PFSK-1 (cell line): ENCODE data around the gene ALDH9A1.

ENCODE experiments used
- FOXP2 ChIP-seq: optimal IDR thresholded peaks from 2 replicates; pipeline ENCODE3; 2011; ENCODE audit warnings: borderline replicate concordance, control low read depth, inconsistent platforms; ENCODE audit not compliant: insufficient read depth; ENCODE audit errors: extremely low read length, extremely low read depth
- POLR2AphosphoS5 ChIP-seq: IDR thresholded peaks from 2 replicates; pipeline ENCODE4 v1.6.1; 2012; ENCODE audit warnings: low read depth, mild to moderate bottlenecking, control low read depth, low read length, moderate library complexity
- SIN3A ChIP-seq: IDR thresholded peaks from 2 replicates; pipeline ENCODE4 v1.6.1; 2012; ENCODE audit warnings: mild to moderate bottlenecking, low read length, moderate library complexity, borderline replicate concordance; ENCODE audit not compliant: insufficient read depth
- TAF1 ChIP-seq: IDR thresholded peaks from 2 replicates; pipeline ENCODE4 v1.6.1; 2012; ENCODE audit warnings: low read length, control low read depth, borderline replicate concordance; ENCODE audit not compliant: insufficient read depth
- TF ChIP-seq, protein P1 (sequence below), 2 experiments: IDR thresholded peaks; 2 replicates each; pipeline versions ENCODE4 v1.6.1 to v1.8.0; 2011 to 2012; ENCODE audit warnings: low read depth in 2 of 2, low read length in 2 of 2, control low read depth in 1 of 2, inconsistent platforms in 1 of 2, mild to moderate bottlenecking in 1 of 2, moderate library complexity in 1 of 2; ENCODE audit not compliant: insufficient read depth in 1 of 2

The ALDH9A1 gene

DNA sequence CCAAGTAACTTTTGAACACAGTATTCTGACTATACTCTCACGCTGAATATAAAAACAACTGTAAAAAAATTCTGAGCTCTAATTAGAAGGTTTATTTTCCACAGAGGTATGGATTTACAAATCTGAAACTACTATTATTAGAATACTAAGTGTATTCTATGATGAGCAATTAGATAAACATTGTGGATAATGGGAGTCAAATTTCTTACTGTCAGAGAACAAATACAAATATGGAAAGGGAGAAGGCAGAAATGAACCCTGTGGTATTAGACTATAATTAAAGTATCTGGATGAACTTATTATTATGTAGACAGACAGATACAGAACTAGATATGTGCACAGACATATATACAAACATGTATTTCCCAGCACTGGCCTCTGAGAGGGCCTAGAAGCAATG, 22.6 kb downstream of the ALDH9A1 start:
- TF ChIP-seq FOXP2 (no peak), TAF1 (no peak), POLR2AphosphoS5 (no peak), SIN3A (no peak)
- TF ChIP-seq, protein P1, sequence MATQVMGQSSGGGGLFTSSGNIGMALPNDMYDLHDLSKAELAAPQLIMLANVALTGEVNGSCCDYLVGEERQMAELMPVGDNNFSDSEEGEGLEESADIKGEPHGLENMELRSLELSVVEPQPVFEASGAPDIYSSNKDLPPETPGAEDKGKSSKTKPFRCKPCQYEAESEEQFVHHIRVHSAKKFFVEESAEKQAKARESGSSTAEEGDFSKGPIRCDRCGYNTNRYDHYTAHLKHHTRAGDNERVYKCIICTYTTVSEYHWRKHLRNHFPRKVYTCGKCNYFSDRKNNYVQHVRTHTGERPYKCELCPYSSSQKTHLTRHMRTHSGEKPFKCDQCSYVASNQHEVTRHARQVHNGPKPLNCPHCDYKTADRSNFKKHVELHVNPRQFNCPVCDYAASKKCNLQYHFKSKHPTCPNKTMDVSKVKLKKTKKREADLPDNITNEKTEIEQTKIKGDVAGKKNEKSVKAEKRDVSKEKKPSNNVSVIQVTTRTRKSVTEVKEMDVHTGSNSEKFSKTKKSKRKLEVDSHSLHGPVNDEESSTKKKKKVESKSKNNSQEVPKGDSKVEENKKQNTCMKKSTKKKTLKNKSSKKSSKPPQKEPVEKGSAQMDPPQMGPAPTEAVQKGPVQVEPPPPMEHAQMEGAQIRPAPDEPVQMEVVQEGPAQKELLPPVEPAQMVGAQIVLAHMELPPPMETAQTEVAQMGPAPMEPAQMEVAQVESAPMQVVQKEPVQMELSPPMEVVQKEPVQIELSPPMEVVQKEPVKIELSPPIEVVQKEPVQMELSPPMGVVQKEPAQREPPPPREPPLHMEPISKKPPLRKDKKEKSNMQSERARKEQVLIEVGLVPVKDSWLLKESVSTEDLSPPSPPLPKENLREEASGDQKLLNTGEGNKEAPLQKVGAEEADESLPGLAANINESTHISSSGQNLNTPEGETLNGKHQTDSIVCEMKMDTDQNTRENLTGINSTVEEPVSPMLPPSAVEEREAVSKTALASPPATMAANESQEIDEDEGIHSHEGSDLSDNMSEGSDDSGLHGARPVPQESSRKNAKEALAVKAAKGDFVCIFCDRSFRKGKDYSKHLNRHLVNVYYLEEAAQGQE (IDR thresholded peaks at IDR 0.05; ENCODE audit: insufficient read depth in 1 of 2, low read depth in 2 of 2, low read length in 2 of 2), result no peak

DNA sequence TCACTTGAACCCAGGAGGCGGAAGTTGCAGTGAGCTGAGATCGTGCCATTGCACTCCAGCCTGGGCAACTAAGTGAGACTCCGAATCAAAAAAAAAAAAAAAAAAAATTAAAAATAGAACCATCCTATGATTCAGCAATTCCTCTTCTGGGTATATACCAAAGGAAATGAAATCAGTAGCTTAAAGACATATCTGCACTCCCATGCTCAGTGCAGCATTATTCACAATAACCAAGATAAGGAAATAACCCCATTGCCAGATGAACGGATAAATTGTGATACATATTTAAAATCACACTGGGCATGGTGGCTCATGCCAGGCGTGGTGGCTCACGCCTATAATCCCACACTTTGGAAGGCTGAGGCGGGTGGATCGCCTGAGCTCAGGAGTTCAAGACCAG, 23.8 kb downstream of the ALDH9A1 start:
- TF ChIP-seq POLR2AphosphoS5 (no peak), SIN3A (no peak), TAF1 (no peak), FOXP2 (no peak)
- TF ChIP-seq, protein P1 (IDR thresholded peaks at IDR 0.05; ENCODE audit: insufficient read depth in 1 of 2, low read depth in 2 of 2, low read length in 2 of 2), result no peak

DNA sequence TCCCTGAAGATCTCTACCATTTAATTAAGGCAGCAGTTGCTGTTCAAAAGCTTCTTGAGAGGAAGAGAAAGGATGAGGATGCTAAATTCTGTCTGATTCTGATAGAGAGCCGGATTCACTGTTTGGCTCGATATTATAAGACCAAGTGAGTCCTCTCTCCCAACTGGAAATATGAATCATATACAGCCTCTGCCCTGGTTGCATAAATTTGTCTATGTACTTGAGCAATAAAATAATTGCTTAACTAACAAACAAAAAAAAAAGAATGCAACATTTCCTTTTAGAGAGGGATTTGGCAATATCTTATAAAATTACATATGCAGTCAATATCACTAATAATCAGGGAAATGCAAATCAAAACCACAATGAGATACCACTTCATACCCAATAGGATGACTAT, 26.8 kb downstream of the ALDH9A1 start:
- TF ChIP-seq TAF1, result no peak
- no peak for TF ChIP-seq FOXP2
- no peak for TF ChIP-seq POLR2AphosphoS5
- TF ChIP-seq SIN3A, result no peak
- TF ChIP-seq, protein P1 (IDR thresholded peaks at IDR 0.05; ENCODE audit: insufficient read depth in 1 of 2, low read depth in 2 of 2, low read length in 2 of 2), result no peak

DNA sequence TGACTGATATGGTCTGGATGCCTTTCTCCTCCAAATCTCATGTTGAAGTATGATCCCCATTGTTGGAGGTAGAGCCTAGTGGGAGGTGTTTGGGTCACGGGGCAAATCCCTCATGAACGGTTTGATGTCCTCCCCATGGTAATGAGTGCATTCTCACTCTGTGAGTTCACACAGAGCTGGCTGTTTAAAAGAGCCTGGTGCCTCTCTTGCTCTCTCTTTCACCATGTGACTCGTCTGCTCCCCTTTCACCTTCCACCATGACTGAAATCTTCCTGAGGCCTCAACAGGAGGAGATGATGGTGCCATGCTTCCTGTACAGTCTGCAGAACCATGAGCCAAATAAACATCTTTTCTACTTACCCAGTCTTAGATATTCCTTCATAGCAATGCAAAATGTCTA, 30.2 kb downstream of the ALDH9A1 start:
- TF ChIP-seq POLR2AphosphoS5 (no peak), TAF1 (no peak), SIN3A (no peak), FOXP2 (no peak)
- TF ChIP-seq, protein P1 (IDR thresholded peaks at IDR 0.05; ENCODE audit: insufficient read depth in 1 of 2, low read depth in 2 of 2, low read length in 2 of 2), result no peak

DNA sequence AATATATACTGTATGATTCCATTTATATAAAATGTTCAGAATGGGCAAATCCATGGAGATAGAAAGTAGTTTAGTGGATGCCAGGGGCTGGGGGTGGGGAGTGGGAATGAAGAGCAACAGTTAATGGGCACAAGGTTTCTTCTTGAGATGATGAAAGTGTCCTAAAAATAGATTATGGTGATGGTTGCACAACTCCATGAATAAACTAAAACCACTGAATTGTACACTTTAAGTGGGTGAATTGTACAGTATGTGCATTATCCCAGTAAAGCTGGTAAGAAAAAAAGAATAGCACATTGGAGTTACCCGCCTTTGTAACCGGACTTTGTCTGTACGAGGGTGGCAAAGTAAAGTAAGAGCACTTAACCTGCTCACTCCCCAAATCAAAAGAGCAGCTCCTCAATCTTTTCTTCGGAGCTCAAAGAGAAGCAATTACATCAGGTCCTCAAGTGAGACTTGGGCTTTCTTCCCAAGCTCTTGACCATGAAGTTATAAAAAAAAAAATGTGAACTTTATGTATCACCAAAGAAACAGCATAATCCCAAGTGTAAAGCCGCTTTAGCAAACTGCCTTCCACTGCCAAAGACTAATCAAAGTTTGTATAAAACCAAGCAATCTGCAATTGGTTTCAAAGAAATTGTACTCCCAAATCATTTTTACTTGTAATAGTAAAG, 32.1 kb downstream of the ALDH9A1 start:
- TF ChIP-seq, protein P1 (IDR thresholded peaks at IDR 0.05; ENCODE audit: insufficient read depth in 1 of 2, low read depth in 2 of 2, low read length in 2 of 2), result no peak
- TF ChIP-seq FOXP2, result no peak
- TF ChIP-seq POLR2AphosphoS5, result no peak
